Keratinocyte (primary cell): Measurements from ENCODE around the gene SPX. TPM values are rescaled to one million over a fixed set of nuclear protein-coding genes. Genes with fewer than 3 reads are reported as not detected.

ENCODE experiments used
- DNase-seq: peaks from one replicate; pipeline ENCODE4 v3.0.0-alpha.2; 2011; ENCODE audit warnings: low read depth, missing footprints, low spot score
- FAIRE-seq: peaks from 2 replicates; lab custom pipeline; 2011; peaks lifted over from hg19 to GRCh38; lab: Jason Lieb, UNC
- H2AFZ ChIP-seq: 2 replicates; pipeline ENCODE4 v1.6.0; 2012; ENCODE audit warnings: low read length, control low read depth, inconsistent platforms; ENCODE audit not compliant: control insufficient read depth
- H3K27ac ChIP-seq: 2 replicates; pipeline ENCODE4 v1.5.1; 2011; ENCODE audit warnings: low read length; ENCODE audit not compliant: control insufficient read depth, insufficient read depth
- H3K27me3 ChIP-seq: 3 replicates; pipeline ENCODE4 v1.6.0; 2011; ENCODE audit warnings: low read length; ENCODE audit not compliant: control insufficient read depth, insufficient read depth; ENCODE audit errors: extremely low read depth
- H3K36me3 ChIP-seq, 2 experiments: 2 replicates in 1 of 2; 3 replicates in 1 of 2; pipeline ENCODE4 v1.5.1; 2011; ENCODE audit warnings: low read length in 2 of 2, mild to moderate bottlenecking in 1 of 2; ENCODE audit not compliant: control insufficient read depth in 2 of 2, insufficient read depth in 2 of 2; ENCODE audit errors: extremely low read depth in 1 of 2
- H3K4me1 ChIP-seq: 3 replicates; pipeline ENCODE4 v1.5.1; 2011; ENCODE audit warnings: low read length; ENCODE audit not compliant: control insufficient read depth, insufficient read depth; ENCODE audit errors: extremely low read depth
- H3K4me2 ChIP-seq: 3 replicates; pipeline ENCODE4 v1.6.0; 2011; ENCODE audit warnings: low read depth, low read length; ENCODE audit not compliant: control insufficient read depth, insufficient read depth; ENCODE audit errors: extremely low read depth
- H3K4me3 ChIP-seq, 3 experiments: fragments of 200-600 bp in 1 of 3; sonication (generic) in 1 of 3; 2 replicates in 2 of 3; 3 replicates in 1 of 3; pipeline ENCODE4 v1.5.1; 2011 to 2016; ENCODE audit warnings: low read length in 3 of 3, mild to moderate bottlenecking in 3 of 3, control low read depth in 2 of 3, inconsistent platforms in 1 of 3, low read depth in 1 of 3, mixed read lengths in 1 of 3, mixed run types in 1 of 3, moderate library complexity in 1 of 3; ENCODE audit not compliant: control insufficient read depth in 2 of 3, insufficient read depth in 2 of 3; ENCODE audit errors: extremely low read depth in 1 of 3
- H3K79me2 ChIP-seq: 2 replicates; pipeline ENCODE4 v1.6.0; 2012; ENCODE audit warnings: low read length; ENCODE audit not compliant: control insufficient read depth, insufficient read depth
- H3K9ac ChIP-seq: 3 replicates; pipeline ENCODE4 v1.6.0; 2011; ENCODE audit warnings: low read length; ENCODE audit not compliant: control insufficient read depth, insufficient read depth; ENCODE audit errors: extremely low read depth
- H3K9me1 ChIP-seq: 3 replicates; pipeline ENCODE4 v1.6.0; 2011; ENCODE audit warnings: low read length; ENCODE audit not compliant: control insufficient read depth, insufficient read depth; ENCODE audit errors: extremely low read depth
- H3K9me3 ChIP-seq: 2 replicates; pipeline ENCODE4 v1.5.1; 2012; ENCODE audit warnings: low read depth, low read length; ENCODE audit not compliant: control insufficient read depth
- H4K20me1 ChIP-seq: 3 replicates; pipeline ENCODE4 v1.6.0; 2011; ENCODE audit warnings: low read length; ENCODE audit not compliant: control insufficient read depth, insufficient read depth; ENCODE audit errors: extremely low read depth
- CTCF ChIP-seq, 3 experiments: IDR thresholded peaks in 1 of 3; conservative IDR thresholded peaks in 1 of 3; optimal IDR thresholded peaks in 1 of 3; 2 replicates in 2 of 3; 3 replicates in 1 of 3; pipeline versions ENCODE3 to v1.5.1; 2011; ENCODE audit warnings: low read length in 3 of 3, mild to moderate bottlenecking in 3 of 3, moderate library complexity in 2 of 3, control low read depth in 1 of 3, inconsistent platforms in 1 of 3; ENCODE audit not compliant: insufficient read depth in 2 of 3; ENCODE audit errors: extremely low read depth in 1 of 3
- EZH2 ChIP-seq: IDR thresholded peaks from one replicate; pipeline ENCODE4 v1.6.1; 2012; ENCODE audit warnings: inconsistent platforms, mild to moderate bottlenecking, low read length, moderate library complexity
- dilution Hi-C: fragments of 300-500 bp; cut with MboI; formaldehyde crosslinking; loops from one replicate; pipeline ENCODE4 v1.7.0; 2020; ENCODE audit warnings: low sequenced_read_pairs; ENCODE audit not compliant: extremely low pct_ligation_motif_present
- polyA plus RNA-seq, 5 experiments: library from polyadenylated mRNA; depleted of rRNA in 3 of 5; stranded (reverse) in 3 of 5; stranded (forward) in 1 of 5; unstranded in 1 of 5; fragments of >200 nt; gene quantifications; 1 replicate in 1 of 5; 2 replicates in 3 of 5; 3 replicates in 1 of 5; pipeline versions ENCODE4 v1.2.1 to v1.2.3, GENCODE V29; 2011 to 2012; ENCODE audit warnings: missing spikeins in 2 of 5, low read depth in 1 of 5, low replicate concordance in 1 of 5

Gene SPX
- polyA plus RNA-seq, 1 donor (not counting 4 experiments of a cell fraction or from before 2014, with no cell fraction given) = 0.12 TPM

DNA sequence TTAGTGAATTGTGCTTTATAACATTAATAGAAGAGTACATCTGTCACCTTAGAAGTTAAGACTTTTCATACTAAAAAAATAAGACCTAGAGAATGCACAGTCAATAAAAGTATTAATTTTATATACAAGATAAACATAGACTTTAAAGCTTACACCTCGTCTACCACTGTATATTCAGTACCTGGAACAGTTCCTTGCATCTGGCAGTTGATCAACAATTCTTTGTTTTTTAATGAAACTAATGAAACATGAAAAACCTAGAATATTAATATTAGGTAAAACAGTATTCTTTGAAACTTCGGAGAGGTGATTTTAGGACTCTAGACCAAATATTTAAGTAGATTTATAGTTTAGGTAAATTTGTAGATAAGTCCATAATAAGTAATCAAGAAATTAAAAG, 20.2 kb upstream of the SPX start:
- no peak overlapping the region for H3K9ac ChIP-seq
- no peak overlapping the region for H2AFZ ChIP-seq
- peaks cover 3 to 6% of the 10 kb centered on the region in 2 experiments for H3K36me3 ChIP-seq
- H3K79me2 ChIP-seq = peaks cover 50% of the 10 kb centered on the region
- TF ChIP-seq CTCF (optimal IDR thresholded peaks at IDR 0.05 in 1 of 3, IDR thresholded peaks at IDR 0.05 in 1 of 3, conservative IDR thresholded peaks at IDR 0.05 in 1 of 3; ENCODE audit: extremely low read depth in 1 of 3, insufficient read depth in 2 of 3, low read length in 3 of 3) = no peak
- TF ChIP-seq EZH2 = no peak
- H3K9me3 ChIP-seq = no peaks in the 10 kb centered on the region
- no peaks in the 10 kb centered on the region for H4K20me1 ChIP-seq
- dilution Hi-C loops = no loop called here
- FAIRE-seq = no peak
- H3K27me3 ChIP-seq = no peaks in the 10 kb centered on the region
- H3K9me1 ChIP-seq = no peaks in the 10 kb centered on the region
- peaks cover 4% of the 10 kb centered on the region for H3K4me1 ChIP-seq
- no peak overlapping the region for H3K27ac ChIP-seq
- no peak overlapping the region for H3K4me3 ChIP-seq
- H3K4me2 ChIP-seq = no peak overlapping the region
- no peak for DNase-seq

DNA sequence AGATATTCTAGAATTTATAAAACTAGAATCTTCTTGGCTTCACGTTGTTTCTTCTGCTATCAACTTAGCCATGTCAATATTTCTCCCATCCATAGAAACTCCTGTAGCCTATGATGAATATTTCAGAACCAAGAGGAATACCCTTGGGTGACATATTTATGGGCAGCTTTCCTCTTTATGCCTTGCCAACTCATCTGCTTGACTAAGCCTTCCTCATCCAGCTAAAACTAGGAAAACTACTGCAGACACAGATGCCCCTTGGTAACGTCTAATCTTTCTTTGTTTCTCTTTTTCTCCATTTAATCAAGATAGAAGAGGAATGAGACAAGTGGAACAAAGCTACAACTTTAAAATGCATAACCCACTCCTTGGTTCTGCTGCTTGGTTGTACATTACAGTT, 18.2 kb upstream of the SPX start:
- dilution Hi-C loops = no loop called here
- no peaks in the 10 kb centered on the region for H4K20me1 ChIP-seq
- no peak for TF ChIP-seq CTCF (optimal IDR thresholded peaks at IDR 0.05 in 1 of 3, IDR thresholded peaks at IDR 0.05 in 1 of 3, conservative IDR thresholded peaks at IDR 0.05 in 1 of 3; ENCODE audit: extremely low read depth in 1 of 3, insufficient read depth in 2 of 3, low read length in 3 of 3)
- no peak for TF ChIP-seq EZH2
- H2AFZ ChIP-seq = no peak overlapping the region
- DNase-seq (no peak), FAIRE-seq (no peak)
- no peaks in the 10 kb centered on the region for H3K9me3 ChIP-seq
- no peak overlapping the region for H3K4me2 ChIP-seq
- H3K9ac ChIP-seq = no peak overlapping the region
- H3K79me2 ChIP-seq = peaks cover 38% of the 10 kb centered on the region
- no peaks in the 10 kb centered on the region for H3K27me3 ChIP-seq
- peaks cover 2% of the 10 kb centered on the region for H3K4me1 ChIP-seq
- peaks cover 3 to 9% of the 10 kb centered on the region in 2 experiments for H3K36me3 ChIP-seq
- H3K27ac ChIP-seq = no peak overlapping the region
- H3K9me1 ChIP-seq = no peaks in the 10 kb centered on the region
- H3K4me3 ChIP-seq = no peak overlapping the region
